GM12875 (cell line): ENCODE data around the gene PRR19.

ENCODE experiments used
- H3K4me3 ChIP-seq: one replicate; pipeline ENCODE4 v1.5.1; 2011; ENCODE audit warnings: low read depth, low read length, control low read depth
- CTCF ChIP-seq: IDR thresholded peaks from 2 replicates; pipeline ENCODE4 v1.5.1; 2011; ENCODE audit warnings: low read depth, mild to moderate bottlenecking, control low read depth, inconsistent platforms, low read length, moderate library complexity, borderline replicate concordance; ENCODE audit not compliant: insufficient read depth

The PRR19 gene

GRCh38 chr19:42325308-42325895, 23.5 kb downstream of the PRR19 start, which contains the start of gene MEGF8:
TSS of gene MEGF8 (plus strand) at chr19:42325635. CDS start at chr19:42326244, 609 bp downstream.
- peak; percentile 82 for TF ChIP-seq CTCF
- peak within 1 kb of the TSS; percentile 83 for H3K4me3 ChIP-seq

GRCh38 chr19:42325896-42326771, 24.2 kb downstream of the PRR19 start:
- peak overlapping the region; percentile 83 for H3K4me3 ChIP-seq
- peak; percentile 37 for TF ChIP-seq CTCF

DNA sequence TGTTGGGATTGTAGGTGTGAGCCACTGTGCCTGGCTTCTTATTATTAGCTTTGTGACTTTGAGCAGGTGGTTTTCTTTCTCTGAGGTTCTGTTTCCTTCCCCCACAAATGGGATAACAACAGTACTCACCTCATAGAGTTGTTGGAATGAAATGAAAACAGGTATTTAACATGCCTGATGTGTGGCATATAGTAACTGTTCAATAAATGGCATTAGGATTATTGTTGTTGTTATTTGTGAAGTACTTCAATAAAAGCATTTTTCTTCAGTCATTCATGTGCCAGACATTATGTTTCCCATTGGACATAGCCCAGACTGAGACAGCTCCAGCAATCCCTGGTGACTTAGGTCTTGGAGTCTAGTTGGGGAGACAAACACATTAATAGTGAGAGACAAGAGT, 25.0 kb downstream of the PRR19 start:
- no peak for TF ChIP-seq CTCF
- no peak overlapping the region for H3K4me3 ChIP-seq

DNA sequence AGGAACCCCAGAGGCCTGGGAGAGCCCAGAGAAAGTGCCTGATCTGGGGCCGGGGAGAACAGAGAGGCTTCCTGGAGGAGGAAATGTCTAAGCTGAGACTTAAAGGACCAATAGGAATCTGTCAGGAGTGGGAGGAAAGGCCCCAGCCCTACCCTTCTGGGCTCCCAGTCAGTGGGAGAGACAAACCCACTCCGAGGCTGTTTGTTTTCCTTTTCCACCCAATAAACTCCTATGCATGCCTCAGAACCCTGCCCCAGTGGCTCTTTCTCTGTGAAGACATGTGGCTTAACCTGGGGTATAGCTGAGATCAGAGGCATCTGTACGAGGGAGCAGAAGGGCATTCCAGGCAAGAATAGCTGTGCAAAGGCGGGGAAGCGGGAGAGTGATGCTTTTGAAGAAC, 25.4 kb downstream of the PRR19 start:
- no peak overlapping the region for H3K4me3 ChIP-seq
- no peak for TF ChIP-seq CTCF

GRCh38 chr19:42328106-42328505, 26.2 kb downstream of the PRR19 start:
- no peak for TF ChIP-seq CTCF

DNA sequence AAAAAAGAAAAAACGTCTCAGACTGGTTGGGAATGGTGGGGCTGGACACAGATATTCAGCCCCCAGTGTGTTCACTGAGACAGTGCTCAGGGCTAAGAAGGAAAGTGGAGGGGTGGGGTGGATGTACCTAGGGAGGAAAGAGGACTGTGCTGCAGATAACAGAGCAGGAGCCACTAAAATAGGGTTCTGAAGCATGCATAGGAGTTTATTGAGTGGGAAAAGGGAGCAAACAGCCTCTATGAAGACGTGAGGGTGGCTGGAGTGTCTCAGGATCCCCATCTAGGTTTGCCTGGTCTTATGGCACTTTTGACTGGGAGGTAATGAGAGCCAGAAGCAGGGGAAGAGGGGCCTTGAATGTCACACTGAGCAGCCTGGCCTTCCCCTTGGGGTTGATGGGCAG, 26.9 kb downstream of the PRR19 start:
- no peak for TF ChIP-seq CTCF
- no peak overlapping the region for H3K4me3 ChIP-seq

More at GRCh38 chr19:42328106-42328505, 26.2 kb downstream of the PRR19 start:
- no peak overlapping the region for H3K4me3 ChIP-seq
